NCI-H2196 (cell line): ENCODE results near the gene BEAN1.

Source experiments
- DNase-seq: peaks from one replicate; lab custom pipeline; 2025; ENCODE audit not compliant: unreplicated experiment; lab: John Stamatoyannopoulos, UW

The BEAN1 gene, protein sequence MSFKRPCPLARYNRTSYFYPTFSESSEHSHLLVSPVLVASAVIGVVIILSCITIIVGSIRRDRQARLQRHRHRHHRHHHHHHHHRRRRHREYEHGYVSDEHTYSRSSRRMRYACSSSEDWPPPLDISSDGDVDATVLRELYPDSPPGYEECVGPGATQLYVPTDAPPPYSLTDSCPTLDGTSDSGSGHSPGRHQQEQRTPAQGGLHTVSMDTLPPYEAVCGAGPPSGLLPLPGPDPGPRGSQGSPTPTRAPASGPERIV

DNA sequence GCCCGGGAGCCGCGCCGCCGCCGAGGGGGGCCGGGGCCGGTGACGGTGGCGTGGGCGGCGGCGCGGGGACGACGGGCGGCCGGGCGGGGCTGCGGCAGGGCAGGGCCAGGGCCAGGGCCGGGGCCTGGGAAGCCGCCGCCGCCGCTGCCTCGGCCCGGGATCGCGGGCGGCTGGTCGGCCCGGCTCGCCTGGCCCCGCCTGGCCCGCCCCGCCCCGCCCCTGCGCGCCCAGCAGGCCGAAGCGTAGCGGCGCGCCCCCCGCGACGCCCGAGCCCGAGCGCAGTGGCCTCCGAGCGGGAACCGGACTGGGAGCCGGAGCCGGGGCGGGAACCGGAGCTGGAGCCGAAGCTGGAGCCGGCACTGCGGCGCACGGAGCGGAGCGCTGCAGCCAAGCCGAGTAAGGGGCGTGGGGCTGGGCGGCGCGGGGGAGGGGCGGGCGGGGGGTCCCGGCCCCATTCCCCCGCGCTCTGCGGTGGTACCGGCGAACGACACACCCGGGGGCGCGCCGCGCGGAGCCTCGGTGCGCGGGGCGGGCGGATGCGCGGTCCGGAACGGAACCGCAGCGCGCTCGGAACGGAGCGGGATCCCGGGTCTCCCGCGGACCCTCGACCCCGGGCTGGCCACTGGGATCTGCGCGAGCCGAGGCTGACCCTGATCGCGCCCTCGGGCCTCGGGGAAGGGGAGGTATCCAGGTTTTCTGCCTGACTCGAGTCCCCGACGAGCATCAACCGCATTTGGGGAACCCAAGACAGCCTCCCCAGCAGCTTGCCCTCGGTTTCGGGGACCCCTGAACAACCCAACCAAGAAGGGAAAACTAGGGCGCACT is at the start of gene BEAN1:
TSS of gene BEAN1 (plus strand) at position 260 of the 825 bp plus-strand sequence. CDS start 10,382 bp downstream, outside the sequence.
- DNase-seq = peak; percentile 13

DNA sequence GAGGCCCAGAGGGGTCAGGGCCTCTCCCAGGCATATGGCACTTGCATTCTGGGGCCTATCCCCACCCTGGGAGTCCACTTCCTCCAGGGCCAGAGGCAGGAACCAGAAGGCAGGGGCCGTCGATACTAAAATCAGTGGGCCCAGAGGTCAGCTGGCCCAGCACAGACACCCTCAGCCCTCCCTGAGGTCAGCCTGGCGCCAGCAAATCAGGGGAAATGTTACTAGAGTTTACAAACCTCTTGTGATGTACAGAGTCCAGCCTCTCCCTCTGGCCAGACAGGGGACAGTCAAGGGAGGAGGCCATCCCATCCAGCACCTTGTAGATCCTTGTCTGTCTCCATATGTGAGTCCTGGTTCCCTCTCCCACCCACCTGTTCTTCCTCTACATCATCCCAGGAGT is 49.8 kb upstream of the BEAN1 start:
- DNase-seq = no peak

DNA sequence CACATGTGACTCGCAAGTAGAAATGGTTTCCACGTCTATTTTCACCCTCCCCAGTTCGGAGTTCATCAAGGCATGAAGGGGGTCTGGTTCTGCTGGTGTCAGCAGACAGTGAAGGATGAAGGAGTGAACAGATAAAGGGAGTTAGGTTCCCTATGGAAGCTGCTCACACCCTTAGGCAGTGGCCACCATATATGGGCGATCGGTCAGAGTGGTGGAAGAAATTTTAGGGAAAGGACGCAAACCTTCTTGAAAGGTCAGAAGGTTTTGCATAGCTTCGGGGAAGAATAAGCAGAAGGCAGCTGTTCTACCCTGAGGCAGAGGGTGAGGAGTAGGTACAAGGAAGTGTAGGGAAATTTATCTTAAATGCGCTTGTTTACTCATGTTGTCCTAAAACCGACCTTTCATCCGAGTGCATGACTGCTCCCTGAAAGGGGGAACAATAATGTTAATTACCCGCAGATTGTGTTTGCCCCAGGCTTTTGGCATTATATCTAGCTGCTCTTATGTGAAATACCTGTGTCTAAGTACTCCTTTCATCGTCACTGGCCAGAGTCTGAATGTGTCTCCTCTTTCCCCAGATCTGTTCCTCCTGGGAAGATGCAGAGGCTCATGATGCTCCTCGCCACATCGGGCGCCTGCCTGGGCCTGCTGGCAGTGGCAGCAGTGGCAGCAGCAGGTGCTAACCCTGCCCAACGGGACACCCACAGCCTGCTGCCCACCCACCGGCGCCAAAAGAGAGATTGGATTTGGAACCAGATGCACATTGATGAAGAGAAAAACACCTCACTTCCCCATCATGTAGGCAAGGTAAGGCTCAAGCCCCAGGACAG is 48.1 kb upstream of the BEAN1 start:
- DNase-seq = no peak

DNA sequence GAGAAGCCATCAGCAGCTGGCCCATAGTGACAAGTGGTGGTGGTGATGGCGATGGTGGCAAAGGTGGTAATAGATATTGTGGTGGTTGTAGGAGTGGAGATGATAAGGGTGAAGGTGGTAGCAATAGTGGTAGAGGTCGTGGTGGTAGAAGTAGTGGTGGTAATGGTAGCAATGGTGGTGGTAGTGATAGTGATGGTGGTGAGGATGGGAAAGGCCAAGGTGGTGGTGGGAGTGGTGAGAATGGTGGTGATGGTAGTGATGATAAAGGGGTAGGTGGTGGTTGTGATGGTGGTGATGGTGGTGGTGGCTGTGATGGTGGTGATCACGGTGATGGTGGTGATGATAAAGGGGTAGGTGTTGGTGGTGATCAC is 47.5 kb upstream of the BEAN1 start:
- no peak for DNase-seq

DNA sequence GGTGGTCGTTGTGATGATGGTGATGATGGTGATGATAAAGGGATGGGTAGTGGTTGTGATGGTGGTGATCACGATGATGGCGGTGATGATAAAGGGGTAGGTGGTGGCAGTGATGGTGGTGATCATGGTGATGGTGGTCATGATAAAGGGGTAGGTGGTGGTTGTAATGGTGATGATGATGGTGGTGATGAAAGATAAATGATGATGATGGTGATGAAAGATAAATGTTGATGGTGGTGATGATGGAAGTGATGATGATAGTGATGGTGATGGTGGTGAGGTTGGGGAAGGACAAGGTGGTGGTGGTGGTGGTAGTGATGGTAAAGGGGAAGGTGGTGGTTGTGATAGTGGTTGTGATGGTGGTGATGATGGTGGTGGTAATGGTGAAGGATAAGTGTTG is 46.7 kb upstream of the BEAN1 start:
- no peak for DNase-seq

DNA sequence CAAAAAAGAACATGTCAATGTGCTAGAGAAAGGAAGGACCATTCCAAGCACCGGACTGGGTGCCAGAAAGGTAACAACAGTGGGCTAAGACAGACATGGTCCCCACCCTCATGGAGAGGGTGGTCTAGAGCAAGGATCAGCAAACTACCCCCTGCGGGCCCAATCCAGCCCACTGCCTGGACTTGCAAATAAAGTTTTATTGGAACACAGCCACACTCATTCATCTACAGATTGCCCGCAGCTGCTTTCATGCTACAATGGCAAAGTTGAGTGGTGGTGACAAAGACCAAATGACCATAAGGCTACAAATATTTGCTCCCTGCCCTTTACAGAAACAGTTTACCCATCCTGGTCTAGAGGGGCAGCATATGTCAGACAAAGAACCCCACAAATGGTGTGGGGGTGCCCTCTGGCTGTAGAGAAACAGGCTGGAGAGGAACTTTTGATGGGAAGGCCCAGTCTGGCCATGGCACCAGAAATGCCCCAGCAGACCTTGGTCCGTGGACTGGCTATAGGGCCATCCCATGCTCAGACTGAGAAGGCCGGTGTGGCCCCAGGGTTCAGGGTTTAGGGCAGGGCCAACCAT is 45.4 kb upstream of the BEAN1 start:
- DNase-seq = no peak

DNA sequence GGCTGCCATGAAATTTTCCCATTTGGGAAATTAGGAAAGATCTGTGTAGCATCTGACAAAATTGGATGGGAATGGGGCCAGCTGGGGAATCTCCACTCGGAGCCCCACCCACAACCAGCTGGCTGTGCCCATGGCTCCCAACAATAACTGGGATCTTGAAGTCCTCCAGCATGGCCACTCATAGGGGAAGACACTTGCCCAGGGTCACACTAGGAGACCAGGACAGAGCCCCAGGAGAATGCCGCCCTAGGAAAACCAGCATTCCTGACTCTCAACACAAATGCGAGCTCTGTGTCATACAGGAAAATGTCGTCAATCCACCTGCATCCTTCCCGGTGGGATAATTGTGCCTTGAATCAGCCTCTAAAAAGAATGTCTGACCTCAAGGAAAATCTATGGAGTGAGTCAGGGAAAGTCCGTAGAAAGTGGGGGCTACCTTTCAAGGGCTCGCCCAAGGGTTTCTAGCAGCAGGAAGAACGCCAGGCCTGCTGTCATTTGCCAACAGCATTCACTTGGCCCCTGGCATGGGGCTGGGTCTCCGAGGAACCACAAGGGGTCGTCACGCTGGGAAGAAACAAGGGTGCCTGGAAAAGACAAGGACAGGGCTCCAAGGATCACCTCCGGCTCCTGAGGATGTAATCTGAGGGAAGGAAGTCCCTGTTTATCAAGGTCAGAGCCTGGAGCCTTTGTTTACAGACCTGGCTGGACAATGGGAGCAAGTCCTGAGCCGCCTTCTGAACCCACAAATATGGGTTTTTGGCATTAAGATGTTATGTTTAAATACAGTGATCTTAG is 44.7 kb upstream of the BEAN1 start:
- no peak for DNase-seq

DNA sequence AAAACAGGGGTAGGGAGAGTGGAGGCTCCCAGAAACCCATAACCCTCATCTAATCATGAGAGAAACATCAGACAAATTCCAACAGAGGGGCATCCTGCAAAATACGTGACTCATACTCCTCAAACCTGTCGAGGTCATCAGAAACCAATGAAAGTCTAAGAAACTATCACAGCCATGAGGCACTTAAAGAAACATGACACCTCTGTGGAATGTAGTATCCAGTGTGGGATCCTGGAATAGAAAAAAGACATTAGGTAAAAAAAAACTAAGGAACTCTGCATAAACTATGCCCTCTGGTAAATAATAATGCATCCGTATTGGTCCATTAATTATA is 44.2 kb upstream of the BEAN1 start:
- no peak for DNase-seq

DNA sequence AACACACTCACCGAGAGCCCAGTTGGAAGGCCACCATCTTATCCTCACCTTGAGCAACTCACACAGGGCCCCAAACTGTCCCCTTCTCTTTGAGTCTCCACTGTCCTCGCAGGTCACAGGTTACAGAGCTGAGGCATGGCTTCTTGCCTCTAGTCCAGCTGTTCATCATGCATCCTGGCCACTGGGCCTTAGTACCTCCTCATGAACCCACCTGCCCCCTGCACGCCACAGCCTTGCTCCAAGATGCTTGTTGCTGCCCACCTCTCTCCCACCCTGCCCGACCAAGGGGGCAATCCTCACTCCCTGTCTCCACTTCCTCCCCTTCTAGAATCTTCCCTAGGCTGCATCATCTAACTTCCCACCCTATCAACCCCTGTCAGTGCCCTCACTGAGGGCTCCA is 43.5 kb upstream of the BEAN1 start:
- DNase-seq = no peak

DNA sequence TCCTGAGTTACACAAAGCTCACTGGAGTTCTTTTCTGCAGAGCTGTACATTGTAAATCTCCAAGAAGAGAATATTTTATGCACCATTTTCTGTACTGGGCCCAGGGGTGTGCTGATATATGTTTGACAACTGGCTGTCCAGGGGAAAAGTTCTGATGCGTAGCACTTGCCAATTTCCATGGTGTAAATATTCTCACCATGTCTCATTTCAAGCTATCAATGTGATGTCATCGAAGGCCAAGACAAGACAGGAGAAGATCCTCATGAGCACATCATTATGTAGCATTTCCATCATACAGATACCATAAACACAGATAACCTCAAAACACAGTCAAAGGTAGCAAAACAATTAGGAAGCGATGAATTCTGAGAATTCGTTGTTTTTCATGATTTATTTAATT is 41.7 kb upstream of the BEAN1 start:
- no peak for DNase-seq

DNA sequence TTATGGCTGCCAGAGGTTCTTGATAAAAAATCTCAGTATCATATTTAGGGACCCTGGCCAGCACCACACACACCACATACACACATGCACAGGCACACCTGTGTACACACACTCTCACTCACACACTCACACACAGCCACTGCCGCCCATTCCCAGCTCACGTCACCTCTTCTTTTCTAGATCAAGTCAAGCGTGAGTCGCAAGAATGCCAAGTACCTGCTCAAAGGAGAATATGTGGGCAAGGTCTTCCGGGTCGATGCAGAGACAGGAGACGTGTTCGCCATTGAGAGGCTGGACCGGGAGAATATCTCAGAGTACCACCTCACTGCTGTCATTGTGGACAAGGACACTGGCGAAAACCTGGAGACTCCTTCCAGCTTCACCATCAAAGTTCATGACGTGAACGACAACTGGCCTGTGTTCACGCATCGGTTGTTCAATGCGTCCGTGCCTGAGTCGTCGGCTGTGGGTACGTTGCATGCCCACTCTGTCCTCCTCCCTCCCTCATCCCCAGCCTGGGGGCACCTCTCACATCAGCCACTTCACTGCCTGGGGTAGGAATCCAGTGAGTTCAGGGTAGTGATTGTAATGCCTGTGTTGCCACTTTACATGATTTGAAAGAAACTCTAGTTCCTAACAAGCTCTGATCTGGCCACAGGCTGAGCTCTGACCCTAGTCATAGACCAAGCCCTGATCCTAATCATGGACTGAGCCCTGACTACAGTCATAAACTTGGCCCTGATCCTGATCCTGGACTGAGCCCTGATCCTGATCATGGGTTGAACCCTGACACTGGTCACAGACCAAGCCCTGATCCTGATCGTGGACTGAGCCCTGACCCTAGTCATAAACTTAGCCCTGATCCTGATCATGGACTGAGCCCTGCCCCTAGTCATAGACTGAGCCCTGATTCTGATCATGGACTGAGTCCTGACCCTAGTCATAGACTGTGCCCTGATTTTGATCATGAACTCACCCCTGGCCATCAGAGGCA is 40.2 kb upstream of the BEAN1 start:
- no peak for DNase-seq

DNA sequence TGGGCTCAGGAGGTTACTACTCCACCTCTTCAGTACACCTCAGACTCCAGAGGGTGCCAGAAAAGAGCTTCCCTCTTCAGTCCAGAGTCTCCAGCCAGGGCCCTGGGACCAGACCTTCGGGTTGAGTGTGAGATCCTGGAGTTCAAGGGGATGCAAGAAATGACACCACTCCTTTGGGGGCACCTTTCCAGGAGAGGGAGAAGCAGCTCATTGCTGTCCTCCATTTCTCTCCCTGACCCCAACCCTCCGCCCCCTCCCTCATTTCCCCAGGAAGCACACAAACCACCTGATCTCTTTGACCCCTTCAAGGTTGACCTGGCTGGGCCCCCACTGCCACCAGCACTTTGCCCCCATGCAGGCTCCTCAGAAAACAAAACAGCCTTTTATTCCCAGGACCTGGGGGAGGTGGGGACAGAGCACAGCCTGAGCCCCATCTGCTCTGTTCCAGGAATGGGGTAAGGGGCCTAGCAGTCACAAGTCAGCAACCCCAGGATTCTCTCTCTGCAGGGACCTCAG is 39.2 kb upstream of the BEAN1 start:
- no peak for DNase-seq

DNA sequence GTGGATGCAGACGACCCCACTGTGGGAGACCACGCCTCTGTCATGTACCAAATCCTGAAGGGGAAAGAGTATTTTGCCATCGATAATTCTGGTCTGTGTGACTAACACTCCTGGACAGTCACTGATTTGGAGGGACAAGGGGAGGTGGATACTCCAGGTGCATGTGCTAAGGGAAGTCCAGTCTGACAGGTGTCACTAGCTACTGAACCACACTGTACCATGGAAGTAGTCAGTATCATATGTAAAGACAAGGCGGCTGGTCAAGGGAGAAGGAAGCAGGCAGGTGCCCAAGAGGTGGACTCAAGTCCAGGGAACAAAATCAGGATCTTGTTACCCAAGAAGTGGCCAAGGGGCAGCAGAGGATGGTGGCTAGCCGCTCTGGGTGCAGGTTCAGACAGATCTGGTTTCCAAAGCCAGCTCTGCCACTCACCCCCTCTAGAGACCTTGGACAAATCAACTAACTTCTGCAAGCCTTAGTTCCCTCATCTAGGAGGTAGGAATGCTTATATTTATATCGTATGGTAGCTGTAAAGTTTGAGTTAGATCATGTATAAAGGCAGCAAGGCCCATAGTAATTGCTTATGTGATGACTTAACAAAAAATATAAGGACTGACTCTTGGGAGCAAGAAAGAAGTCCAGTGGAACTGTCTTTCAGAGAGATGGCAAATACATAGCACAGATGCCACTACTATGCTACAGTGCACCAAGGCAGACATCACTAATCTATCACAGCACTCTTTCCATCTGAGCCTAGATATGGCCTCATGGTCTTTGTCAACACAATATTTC is 38.5 kb upstream of the BEAN1 start:
- no peak for DNase-seq

DNA sequence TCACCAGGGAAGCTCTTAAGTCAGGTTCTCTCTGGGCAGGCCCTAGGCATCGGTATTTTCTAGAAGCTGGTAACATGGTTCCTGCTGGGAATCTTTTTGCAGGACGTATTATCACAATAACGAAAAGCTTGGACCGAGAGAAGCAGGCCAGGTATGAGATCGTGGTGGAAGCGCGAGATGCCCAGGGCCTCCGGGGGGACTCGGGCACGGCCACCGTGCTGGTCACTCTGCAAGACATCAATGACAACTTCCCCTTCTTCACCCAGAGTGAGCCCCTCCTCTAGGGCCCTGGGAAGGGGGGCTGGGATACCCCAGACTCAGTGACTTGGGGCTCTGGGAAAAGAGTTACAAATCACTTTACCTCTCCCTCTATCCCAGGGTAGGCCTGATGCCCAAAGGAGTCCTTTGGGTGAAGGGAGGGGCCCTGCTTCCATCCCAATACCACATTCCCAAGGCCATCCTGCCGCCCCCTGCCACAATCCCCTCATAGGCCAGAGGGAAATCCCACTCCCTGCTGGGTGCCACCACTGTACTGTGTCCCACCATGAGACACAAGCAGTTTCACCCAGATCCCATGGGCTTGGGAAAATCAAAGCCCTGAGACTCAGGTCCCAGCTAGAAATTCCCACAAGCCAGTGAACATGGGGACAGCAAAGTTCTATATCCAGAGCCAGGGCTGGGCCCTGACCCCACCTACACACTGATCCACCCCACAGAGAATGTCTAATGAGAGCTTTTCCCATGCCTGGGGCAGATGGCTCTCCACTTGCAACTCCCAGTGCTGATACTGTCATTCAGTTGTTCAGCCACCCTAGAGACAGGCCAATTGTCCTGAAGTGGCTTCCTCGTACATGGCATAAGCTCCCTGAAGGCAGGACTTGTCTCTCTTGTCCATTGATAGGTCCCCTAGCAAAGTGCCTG is 37.6 kb upstream of the BEAN1 start:
- DNase-seq = no peak

DNA sequence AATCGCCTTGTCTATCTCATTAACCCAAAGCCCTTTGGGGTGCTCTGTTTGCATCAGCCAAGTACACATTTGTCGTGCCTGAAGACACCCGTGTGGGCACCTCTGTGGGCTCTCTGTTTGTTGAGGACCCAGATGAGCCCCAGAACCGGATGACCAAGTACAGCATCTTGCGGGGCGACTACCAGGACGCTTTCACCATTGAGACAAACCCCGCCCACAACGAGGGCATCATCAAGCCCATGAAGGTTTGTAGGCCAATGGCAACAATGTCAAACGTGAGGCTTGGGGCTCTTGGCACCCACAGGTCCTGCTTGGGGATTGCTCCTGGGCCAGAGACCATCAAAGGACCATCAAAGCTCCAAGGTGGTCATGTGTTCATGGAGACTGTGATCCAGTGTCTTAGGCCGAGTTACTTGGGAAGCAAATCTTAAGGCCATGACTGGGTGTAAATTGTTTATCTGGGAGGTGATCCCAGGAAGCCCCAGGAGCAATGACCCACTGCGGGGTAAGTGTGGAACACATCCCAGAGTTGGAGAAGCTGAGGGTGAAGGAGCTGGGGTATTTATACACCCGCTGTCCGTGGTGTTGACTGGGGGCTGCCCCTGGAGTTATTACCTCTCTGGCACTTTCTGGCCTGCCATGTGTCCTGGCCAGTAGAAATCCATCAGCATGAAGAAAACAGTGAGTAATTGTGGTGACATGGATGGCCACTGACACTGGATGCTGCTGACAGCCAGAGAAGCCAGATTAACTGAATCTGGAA is 36.6 kb upstream of the BEAN1 start:
- no peak for DNase-seq

DNA sequence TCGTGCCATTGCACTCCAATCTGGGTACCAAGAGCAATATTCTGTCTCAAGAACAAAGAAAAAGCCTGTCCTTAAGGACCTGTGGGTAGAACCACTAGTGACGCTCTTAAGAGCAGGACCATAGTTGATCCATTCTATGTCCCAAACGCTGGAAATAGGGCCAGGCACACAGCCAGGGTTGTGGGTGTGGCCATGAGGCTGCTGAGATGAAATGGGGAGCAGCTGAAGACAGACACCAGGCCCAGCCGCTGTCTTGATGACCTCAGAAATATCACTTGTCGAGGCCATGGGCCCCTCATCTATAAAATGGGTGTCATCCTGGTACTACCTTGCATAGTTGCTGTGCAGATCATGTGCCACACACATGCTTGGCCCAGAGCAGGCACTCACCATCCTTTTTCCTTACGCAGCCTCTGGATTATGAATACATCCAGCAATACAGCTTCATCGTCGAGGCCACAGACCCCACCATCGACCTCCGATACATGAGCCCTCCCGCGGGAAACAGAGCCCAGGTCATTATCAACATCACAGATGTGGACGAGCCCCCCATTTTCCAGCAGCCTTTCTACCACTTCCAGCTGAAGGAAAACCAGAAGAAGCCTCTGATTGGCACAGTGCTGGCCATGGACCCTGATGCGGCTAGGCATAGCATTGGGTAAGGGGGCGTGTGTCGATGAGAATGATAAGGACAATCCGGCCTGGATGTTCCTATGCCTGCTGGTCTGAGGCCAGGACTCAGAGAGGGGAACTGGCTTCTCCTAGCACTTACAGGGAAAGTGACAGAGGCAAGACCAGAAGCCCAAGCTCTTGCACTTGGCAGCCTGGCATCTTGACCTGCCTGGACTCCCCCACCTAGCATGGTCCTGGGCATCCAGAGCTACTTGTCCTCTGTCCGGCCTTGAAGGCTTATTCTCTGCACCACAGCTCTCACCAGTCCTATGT is 35.1 kb upstream of the BEAN1 start:
- no peak for DNase-seq
